IMR-90 (cell line): ENCODE measurements around the gene MAJIN. TPM values are rescaled to one million over a fixed set of nuclear protein-coding genes. Genes with fewer than 3 reads are reported as not detected.

Experiments
- ATAC-seq: fragments of 200-7000 bp; cut with Tn5 transposase; 2 replicates; pipeline ENCODE4 v1.9.1; 2020; ENCODE audit warnings: low read depth, mild to moderate bottlenecking, moderate library complexity
- BruUV-seq: library from RNA; stranded (reverse); fragments of 400-500 nt; replicated peaks from 2 replicates; lab custom pipeline; 2021; lab: Mats Ljungman, UMichigan
- CTCF ChIA-PET: fragments of 300-600 bp; formaldehyde crosslinking; extraction: SDS; loops from one replicate; lab custom pipeline; 2021; ENCODE audit warnings: antibody characterized with exemption; lab: Yijun Ruan, JAX
- POLR2A ChIA-PET: fragments of 300-600 bp; sonication (Branson Sonifier 250); formaldehyde crosslinking; loops from one replicate; lab custom pipeline; 2022; ENCODE audit warnings: antibody characterized with exemption; ENCODE audit not compliant: unreplicated experiment; lab: Charles Lee
- DNase-seq: peaks from one replicate; pipeline ENCODE4 v3.0.0; 2013
- H2AFZ ChIP-seq: replicated peaks from 2 replicates; pipeline ENCODE3; 2013; ENCODE audit warnings: low read length, mild to moderate bottlenecking; ENCODE audit not compliant: poor library complexity
- H2AK5ac ChIP-seq: 2 replicates; pipeline ENCODE4 v1.6.1; 2013; ENCODE audit warnings: low read depth, low read length, inconsistent platforms
- H2AK9ac ChIP-seq: replicated peaks from 2 replicates; pipeline ENCODE3; 2013; ENCODE audit warnings: mild to moderate bottlenecking, low read depth, low read length, moderate library complexity; ENCODE audit not compliant: poor library complexity
- H2BK120ac ChIP-seq: 2 replicates; pipeline ENCODE4 v1.6.1; 2013; ENCODE audit warnings: low read depth, low read length, inconsistent platforms
- H2BK15ac ChIP-seq: 3 replicates; pipeline ENCODE4 v1.6.1; 2013; ENCODE audit warnings: low read depth, low read length, inconsistent platforms
- H2BK20ac ChIP-seq: 2 replicates; pipeline ENCODE4 v1.6.1; 2013; ENCODE audit warnings: low read depth, mild to moderate bottlenecking, inconsistent platforms, low read length, moderate library complexity
- H2BK5ac ChIP-seq: 2 replicates; pipeline ENCODE4 v1.6.1; 2013; ENCODE audit warnings: mild to moderate bottlenecking, low read depth, low read length, inconsistent platforms; ENCODE audit not compliant: poor library complexity, severe bottlenecking
- H3K14ac ChIP-seq: replicated peaks from 2 replicates; pipeline ENCODE4 v1.6.1; 2013; ENCODE audit warnings: low read depth, low read length, inconsistent platforms
- H3K18ac ChIP-seq: 2 replicates; pipeline ENCODE4 v1.6.1; 2013; ENCODE audit warnings: low read depth, low read length, control low read depth
- H3K23ac ChIP-seq: 2 replicates; pipeline ENCODE4 v1.6.1; 2013; ENCODE audit warnings: low read depth, low read length, inconsistent platforms
- H3K27ac ChIP-seq: 2 replicates; pipeline ENCODE4 v1.5.1; 2013; ENCODE audit warnings: mild to moderate bottlenecking, control low read depth, low read length; ENCODE audit not compliant: insufficient read depth
- H3K27me3 ChIP-seq: 2 replicates; pipeline ENCODE4 v1.6.1; 2013; ENCODE audit warnings: low read length; ENCODE audit not compliant: control insufficient read depth, insufficient read depth
- H3K36me3 ChIP-seq: 2 replicates; pipeline ENCODE4 v1.6.1; 2013; ENCODE audit warnings: low read length, mixed read lengths; ENCODE audit not compliant: control insufficient read depth, insufficient read depth
- H3K4ac ChIP-seq: 2 replicates; pipeline ENCODE4 v1.6.1; 2013; ENCODE audit warnings: low read depth, low read length, inconsistent platforms
- H3K4me1 ChIP-seq: 2 replicates; pipeline ENCODE4 v1.6.1; 2013; ENCODE audit warnings: low read length, mixed read lengths; ENCODE audit not compliant: control insufficient read depth, insufficient read depth
- H3K4me2 ChIP-seq: 2 replicates; pipeline ENCODE4 v1.6.1; 2013; ENCODE audit warnings: low read depth, mild to moderate bottlenecking, control low read depth, low read length, moderate library complexity
- H3K4me3 ChIP-seq: 2 replicates; pipeline ENCODE4 v1.5.1; 2013; ENCODE audit warnings: low read depth, mild to moderate bottlenecking, control low read depth, low read length, moderate library complexity; ENCODE audit not compliant: insufficient read depth
- H3K56ac ChIP-seq: 2 replicates; pipeline ENCODE4 v1.6.1; 2013; ENCODE audit warnings: low read length, inconsistent platforms; ENCODE audit not compliant: insufficient read depth; ENCODE audit errors: extremely low read depth
- H3K79me1 ChIP-seq, 2 experiments: 2 replicates each; pipeline ENCODE4 v1.6.1; 2013; ENCODE audit warnings: low read length in 2 of 2, inconsistent platforms in 1 of 2, low read depth in 1 of 2
- H3K9ac ChIP-seq: 2 replicates; pipeline ENCODE4 v1.6.1; 2013; ENCODE audit warnings: low read depth, low read length, control low read depth
- H3K9me1 ChIP-seq: 2 replicates; pipeline ENCODE4 v1.6.1; 2013; ENCODE audit warnings: low read length, inconsistent platforms; ENCODE audit not compliant: insufficient read depth
- H3K9me3 ChIP-seq: 2 replicates; pipeline ENCODE4 v1.6.1; 2013; ENCODE audit warnings: low read length; ENCODE audit not compliant: control insufficient read depth, insufficient read depth
- H4K20me1 ChIP-seq: 2 replicates; pipeline ENCODE4 v1.6.1; 2013; ENCODE audit warnings: low read length, inconsistent platforms; ENCODE audit not compliant: insufficient read depth
- H4K5ac ChIP-seq: 2 replicates; pipeline ENCODE4 v1.6.1; 2013; ENCODE audit warnings: mild to moderate bottlenecking, low read depth, low read length, control low read depth
- H4K8ac ChIP-seq, 2 experiments: 2 replicates each; pipeline ENCODE4 v1.6.1; 2013; ENCODE audit warnings: low read depth in 2 of 2, low read length in 2 of 2, control low read depth in 1 of 2, inconsistent platforms in 1 of 2
- H4K91ac ChIP-seq: 2 replicates; pipeline ENCODE4 v1.6.1; 2013; ENCODE audit warnings: low read depth, low read length, inconsistent platforms; ENCODE audit not compliant: insufficient read depth
- RFX5 ChIP-seq: IDR thresholded peaks from 2 replicates; pipeline ENCODE4 v1.8.0; 2012; ENCODE audit warnings: low read depth, mild to moderate bottlenecking, low read length, moderate library complexity
- WGBS, 2 experiments: methylation state at CpG; one replicate each; pipeline versions ENCODE4 v1.1.5 to v1.1.7; 2013; ENCODE audit warnings: missing lambda C conversion rate in 2 of 2; ENCODE audit not compliant: insufficient read length in 1 of 2; ENCODE audit errors: extremely low coverage in 2 of 2; 5-methylcytosine and 5-hydroxymethylcytosine counted together
- dilution Hi-C: fragments of 300-500 bp; cut with HindIII; formaldehyde crosslinking; loops from one replicate; pipeline ENCODE4 v1.14.3; 2018; ENCODE audit warnings: low sequenced_read_pairs; ENCODE audit not compliant: unreplicated experiment
- in situ Hi-C: fragments of 300-500 bp; cut with MboI; formaldehyde crosslinking; loops from 3 replicates; pipeline ENCODE4 v1.14.3; 2019; ENCODE audit warnings: low sequenced_read_pairs, inconsistent platforms, mixed read lengths
- intact Hi-C: fragments of 100-400 bp; cut with micrococcal nuclease; formaldehyde crosslinking; loops from 2 replicates; pipeline ENCODE4 v1.10.0; 2022
- polyA plus RNA-seq, 3 experiments: library from polyadenylated mRNA; depleted of rRNA; stranded (reverse); fragments of >200 nt; gene quantifications; 2 replicates each; pipeline ENCODE4 v1.2.3, GENCODE V29; 2012; ENCODE audit warnings: low replicate concordance in 1 of 3
- total RNA-seq: library from RNA; depleted of rRNA; stranded (reverse); fragments of >200 nt; gene quantifications from 2 replicates; pipeline ENCODE4 v1.2.3, GENCODE V29; 2012

The MAJIN gene
- total and polyA plus RNA-seq, 2 of the 4 experiments (the other 2 are of a cell fraction) = not detected

- dilution Hi-C loops (no loop called here), intact Hi-C loops (no loop called here), in situ Hi-C loops (no loop called here)
- no peaks in the 10 kb centered on the region for H3K4me1 ChIP-seq
- H3K4me3 ChIP-seq = no peak overlapping the region
- H3K9ac ChIP-seq = no peak overlapping the region
- H2AK9ac ChIP-seq = no peak overlapping the region
- H2BK20ac ChIP-seq = no peak overlapping the region
- H3K79me1 ChIP-seq = no peaks in the 10 kb centered on the region
- no peak overlapping the region for H2BK5ac ChIP-seq
- H4K91ac ChIP-seq = no peak overlapping the region
- WGBS, 2 experiments = no CpG with 5 or more reads among the region's 13 CpGs
- no peak overlapping the region for H3K14ac ChIP-seq
- POLR2A ChIA-PET = no interaction called here
- no peak overlapping the region for H3K4ac ChIP-seq
- no peak overlapping the region for H4K8ac ChIP-seq
- H4K20me1 ChIP-seq = no peaks in the 10 kb centered on the region
- no peak overlapping the region for H3K18ac ChIP-seq
- H3K9me1 ChIP-seq = no peaks in the 10 kb centered on the region
- no peak for ATAC-seq
- no peak overlapping the region for H3K4me2 ChIP-seq
- CTCF ChIA-PET = no interaction called here
- H3K9me3 ChIP-seq = no peaks in the 10 kb centered on the region
- no peak overlapping the region for H2AFZ ChIP-seq
- H4K5ac ChIP-seq = no peak overlapping the region
- H3K36me3 ChIP-seq = peaks cover 76% of the 10 kb centered on the region
- no peak for TF ChIP-seq RFX5
- no peak for DNase-seq
- H3K56ac ChIP-seq = no peak overlapping the region
- no TSS peak for BruUV-seq
- no peak overlapping the region for H3K27ac ChIP-seq
- H2AK5ac ChIP-seq = no peak overlapping the region
- no peak overlapping the region for H3K23ac ChIP-seq
- H2BK15ac ChIP-seq = no peak overlapping the region
- H2BK120ac ChIP-seq = no peak overlapping the region
- no peaks in the 10 kb centered on the region for H3K27me3 ChIP-seq
Measured at GRCh38 chr11:64906314-64906635, 65.6 kb downstream of the MAJIN start.
